ENCODE measurements around the gene AGMAT. TPM values are rescaled to one million over a fixed set of nuclear protein-coding genes. Genes with fewer than 3 reads are reported as not detected.

Gene AGMAT
- total RNA-seq, 1 donor, result 2.2 TPM

- TF ChIP-seq CTCF (IDR thresholded peaks at IDR 0.05; ENCODE audit: extremely low read depth, low read depth, low read length), result no peak
- no peaks in the 10 kb centered on the region for H3K27me3 ChIP-seq (ENCODE audit: insufficient read depth, low read length)
- no peak overlapping the region for H3K4me3 ChIP-seq (ENCODE audit: insufficient read depth, low read length)
- no peaks in the 10 kb centered on the region for H4K20me1 ChIP-seq (ENCODE audit: insufficient read depth, low read length)
- no peaks in the 10 kb centered on the region for H3K4me1 ChIP-seq (ENCODE audit: insufficient read depth, low read length)
- H3K27ac ChIP-seq (ENCODE audit: low read depth, low read length), result no peak overlapping the region
- no peaks in the 10 kb centered on the region for H3K79me2 ChIP-seq (ENCODE audit: insufficient read depth, low read length)
- no peak overlapping the region for H3K4me2 ChIP-seq (ENCODE audit: insufficient read depth, low read length)
- DNase-seq (ENCODE audit: insufficient read length, low spot score, missing footprints), result peak; percentile 27
- H3K9me3 ChIP-seq (ENCODE audit: low read depth, low read length), result no peaks in the 10 kb centered on the region
- H2AFZ ChIP-seq (ENCODE audit: low read length), result no peak overlapping the region
- no peaks in the 10 kb centered on the region for H3K36me3 ChIP-seq (ENCODE audit: insufficient read depth, low read length)
Measured at GRCh38 chr1:15583016-15583706, 1.7 kb downstream of the AGMAT start.

GRCh38 chr1:15579683-15580047 lies 5.2 kb downstream of the AGMAT start:
- Histone ChIP-seq H3K4me3 (ENCODE audit: insufficient read depth, low read length) (no peak overlapping the region), H2AFZ (ENCODE audit: low read length) (no peak overlapping the region), H3K27me3 (ENCODE audit: insufficient read depth, low read length) (no peaks in the 10 kb centered on the region), H3K79me2 (ENCODE audit: insufficient read depth, low read length) (no peaks in the 10 kb centered on the region), H3K27ac (ENCODE audit: low read depth, low read length) (no peak overlapping the region), H3K4me2 (ENCODE audit: insufficient read depth, low read length) (no peak overlapping the region), H3K4me1 (ENCODE audit: insufficient read depth, low read length) (no peaks in the 10 kb centered on the region), H3K36me3 (ENCODE audit: insufficient read depth, low read length) (peaks cover 5% of the 10 kb centered on the region), H4K20me1 (ENCODE audit: insufficient read depth, low read length) (no peaks in the 10 kb centered on the region), H3K9me3 (ENCODE audit: low read depth, low read length) (no peaks in the 10 kb centered on the region)
- no peak for TF ChIP-seq CTCF (IDR thresholded peaks at IDR 0.05; ENCODE audit: extremely low read depth, low read depth, low read length)
- DNase-seq (ENCODE audit: insufficient read length, low spot score, missing footprints), result no peak

GRCh38 chr1:15578921-15579682 lies 5.7 kb downstream of the AGMAT start:
- H3K36me3 ChIP-seq (ENCODE audit: insufficient read depth, low read length), result peaks cover 5% of the 10 kb centered on the region
- H2AFZ ChIP-seq (ENCODE audit: low read length), result no peak overlapping the region
- no peaks in the 10 kb centered on the region for H4K20me1 ChIP-seq (ENCODE audit: insufficient read depth, low read length)
- no peak overlapping the region for H3K27ac ChIP-seq (ENCODE audit: low read depth, low read length)
- no peaks in the 10 kb centered on the region for H3K27me3 ChIP-seq (ENCODE audit: insufficient read depth, low read length)
- no peak for DNase-seq (ENCODE audit: insufficient read length, low spot score, missing footprints)
- H3K79me2 ChIP-seq (ENCODE audit: insufficient read depth, low read length), result no peaks in the 10 kb centered on the region
- H3K4me2 ChIP-seq (ENCODE audit: insufficient read depth, low read length), result no peak overlapping the region
- no peaks in the 10 kb centered on the region for H3K9me3 ChIP-seq (ENCODE audit: low read depth, low read length)
- no peak for TF ChIP-seq CTCF (IDR thresholded peaks at IDR 0.05; ENCODE audit: extremely low read depth, low read depth, low read length)
- H3K4me1 ChIP-seq (ENCODE audit: insufficient read depth, low read length), result no peaks in the 10 kb centered on the region
- H3K4me3 ChIP-seq (ENCODE audit: insufficient read depth, low read length), result no peak overlapping the region

- DNase-seq (ENCODE audit: insufficient read length, low spot score, missing footprints), result no peak
- Histone ChIP-seq H3K9me3 (ENCODE audit: low read depth, low read length) (no peaks in the 10 kb centered on the region), H3K4me3 (ENCODE audit: insufficient read depth, low read length) (no peak overlapping the region), H4K20me1 (ENCODE audit: insufficient read depth, low read length) (no peaks in the 10 kb centered on the region), H2AFZ (ENCODE audit: low read length) (no peak overlapping the region), H3K36me3 (ENCODE audit: insufficient read depth, low read length) (peaks cover 5% of the 10 kb centered on the region), H3K27me3 (ENCODE audit: insufficient read depth, low read length) (no peaks in the 10 kb centered on the region), H3K27ac (ENCODE audit: low read depth, low read length) (no peak overlapping the region), H3K79me2 (ENCODE audit: insufficient read depth, low read length) (no peaks in the 10 kb centered on the region), H3K4me2 (ENCODE audit: insufficient read depth, low read length) (no peak overlapping the region), H3K4me1 (ENCODE audit: insufficient read depth, low read length) (no peaks in the 10 kb centered on the region)
- TF ChIP-seq CTCF (IDR thresholded peaks at IDR 0.05; ENCODE audit: extremely low read depth, low read depth, low read length), result no peak
Measured at GRCh38 chr1:15577691-15578090, 7.2 kb downstream of the AGMAT start.

All from osteoblast (primary cell).